Stimulated activated naive CD8-positive, alpha-beta T cell treated with anti-CD3 and anti-CD28 coated beads, Interleukin-15, Interleukin-2, amounts not matched to agents 100 ng/mL and 50 ng/mL, for 24 hours (primary cell): Measurements from ENCODE around the gene SEPHS2.
"Not testable (repeated sequence)": the region's sequence is repeated elsewhere in the genome, so short reads cannot be mapped to it uniquely, and the experiment has no call there.

Experiments
- H3K27ac Mint-ChIP-seq: one replicate; pipeline ENCODE4 v1.8.0; 2021; ENCODE audit warnings: mild to moderate bottlenecking, mixed read lengths
- H3K27me3 Mint-ChIP-seq: one replicate; pipeline ENCODE4 v1.8.0; 2021; ENCODE audit warnings: mixed read lengths
- H3K36me3 Mint-ChIP-seq: one replicate; pipeline ENCODE4 v1.8.0; 2021; ENCODE audit warnings: low read depth, mixed read lengths
- H3K4me1 Mint-ChIP-seq: one replicate; pipeline ENCODE4 v1.8.0; 2021; ENCODE audit warnings: low read depth, mixed read lengths
- H3K4me3 Mint-ChIP-seq: one replicate; pipeline ENCODE4 v1.8.0; 2021; ENCODE audit warnings: mild to moderate bottlenecking, mixed read lengths
- H3K9me3 Mint-ChIP-seq: one replicate; pipeline ENCODE4 v1.8.0; 2021; ENCODE audit warnings: mixed read lengths

SEPHS2 gene

GRCh38 chr16:30474684-30475083, 29.0 kb upstream of the SEPHS2 start:
- peak overlapping the region; percentile 83 for H3K27ac Mint-ChIP-seq
- no peaks in the 10 kb centered on the region for H3K9me3 Mint-ChIP-seq
- H3K4me3 Mint-ChIP-seq: peak overlapping the region; percentile 99
- H3K36me3 Mint-ChIP-seq: peaks cover 39% of the 10 kb centered on the region
- no peaks in the 10 kb centered on the region for H3K27me3 Mint-ChIP-seq
- H3K4me1 Mint-ChIP-seq: peaks cover 82% of the 10 kb centered on the region

- peaks cover 39% of the 10 kb centered on the region for H3K36me3 Mint-ChIP-seq
- H3K9me3 Mint-ChIP-seq: no peaks in the 10 kb centered on the region
- peak overlapping the region; percentile 99 for H3K4me3 Mint-ChIP-seq
- H3K27me3 Mint-ChIP-seq: no peaks in the 10 kb centered on the region
- peaks cover 85% of the 10 kb centered on the region for H3K4me1 Mint-ChIP-seq
- peak overlapping the region; percentile 95 for H3K27ac Mint-ChIP-seq
These were observed 28.4 kb upstream of the SEPHS2 start for GRCh38 chr16:30474074-30474452.

- Mint-ChIP-seq H3K9me3 (no peaks in the 10 kb centered on the region), H3K4me1 (peaks cover 81% of the 10 kb centered on the region), H3K36me3 (peaks cover 34% of the 10 kb centered on the region), H3K4me3 (peak overlapping the region; percentile 99), H3K27ac (peak overlapping the region; percentile 95), H3K27me3 (no peaks in the 10 kb centered on the region)
These were observed 27.8 kb upstream of the SEPHS2 start for GRCh38 chr16:30473231-30474073.

- H3K9me3 Mint-ChIP-seq: no peaks in the 10 kb centered on the region
- H3K27me3 Mint-ChIP-seq: no peaks in the 10 kb centered on the region
- peak within 1 kb of the TSS; percentile 95 for H3K27ac Mint-ChIP-seq
- H3K36me3 Mint-ChIP-seq: peaks cover 29% of the 10 kb centered on the region
- peak within 1 kb of the TSS; percentile 99 for H3K4me3 Mint-ChIP-seq
- peaks cover 84% of the 10 kb centered on the region for H3K4me1 Mint-ChIP-seq
These were observed 26.8 kb upstream of the SEPHS2 start, which contains the start of gene ITGAL for GRCh38 chr16:30472328-30472942. Gene ITGAL, plus strand, starts transcription at chr16:30472742. Its CDS starts 96 bp downstream, at chr16:30472838.

GRCh38 chr16:30470632-30470995, 24.9 kb upstream of the SEPHS2 start:
- H3K36me3 Mint-ChIP-seq: peaks cover 13% of the 10 kb centered on the region
- no peak overlapping the region for H3K4me3 Mint-ChIP-seq
- no peaks in the 10 kb centered on the region for H3K27me3 Mint-ChIP-seq
- H3K4me1 Mint-ChIP-seq: peaks cover 82% of the 10 kb centered on the region
- H3K9me3 Mint-ChIP-seq: no peaks in the 10 kb centered on the region
- H3K27ac Mint-ChIP-seq: peak overlapping the region; percentile 94

GRCh38 chr16:30470170-30470512, 24.5 kb upstream of the SEPHS2 start:
- Mint-ChIP-seq H3K4me3 (no peak overlapping the region), H3K4me1 (peaks cover 79% of the 10 kb centered on the region), H3K9me3 (no peaks in the 10 kb centered on the region), H3K36me3 (peaks cover 9% of the 10 kb centered on the region), H3K27me3 (no peaks in the 10 kb centered on the region), H3K27ac (peak overlapping the region; percentile 94)

- H3K9me3 Mint-ChIP-seq: no peaks in the 10 kb centered on the region
- no peak overlapping the region for H3K4me3 Mint-ChIP-seq
- no peak overlapping the region for H3K27ac Mint-ChIP-seq
- no peaks in the 10 kb centered on the region for H3K36me3 Mint-ChIP-seq
- no peaks in the 10 kb centered on the region for H3K27me3 Mint-ChIP-seq
- H3K4me1 Mint-ChIP-seq: peaks cover 56% of the 10 kb centered on the region
These were observed 18.4 kb upstream of the SEPHS2 start for GRCh38 chr16:30464078-30464477.

GRCh38 chr16:30461426-30461825, 15.8 kb upstream of the SEPHS2 start:
- not testable (repeated sequence) for H3K36me3 Mint-ChIP-seq, H3K4me3 Mint-ChIP-seq, H3K27me3 Mint-ChIP-seq, H3K27ac Mint-ChIP-seq, H3K9me3 Mint-ChIP-seq
- H3K4me1 Mint-ChIP-seq: peaks cover 69% of the 10 kb centered on the region

GRCh38 chr16:30459456-30459855, 13.8 kb upstream of the SEPHS2 start:
- Mint-ChIP-seq H3K27me3 (no peaks in the 10 kb centered on the region), H3K27ac (peak overlapping the region; percentile 94), H3K9me3 (no peaks in the 10 kb centered on the region), H3K4me3 (peak overlapping the region; percentile 68), H3K36me3 (no peaks in the 10 kb centered on the region), H3K4me1 (peaks cover 56% of the 10 kb centered on the region)

GRCh38 chr16:30458561-30459394, 13.1 kb upstream of the SEPHS2 start:
- no peaks in the 10 kb centered on the region for H3K36me3 Mint-ChIP-seq
- peaks cover 56% of the 10 kb centered on the region for H3K4me1 Mint-ChIP-seq
- peak overlapping the region; percentile 68 for H3K4me3 Mint-ChIP-seq
- H3K27me3 Mint-ChIP-seq: no peaks in the 10 kb centered on the region
- H3K27ac Mint-ChIP-seq: peak overlapping the region; percentile 94
- H3K9me3 Mint-ChIP-seq: no peaks in the 10 kb centered on the region

GRCh38 chr16:30457743-30458560, 12.3 kb upstream of the SEPHS2 start:
- Mint-ChIP-seq H3K9me3 (no peaks in the 10 kb centered on the region), H3K4me3 (peak overlapping the region; percentile 68), H3K27me3 (no peaks in the 10 kb centered on the region), H3K4me1 (peaks cover 50% of the 10 kb centered on the region), H3K27ac (peak overlapping the region; percentile 94), H3K36me3 (no peaks in the 10 kb centered on the region)

GRCh38 chr16:30457256-30457655, 11.6 kb upstream of the SEPHS2 start:
- no peaks in the 10 kb centered on the region for H3K36me3 Mint-ChIP-seq
- peaks cover 54% of the 10 kb centered on the region for H3K4me1 Mint-ChIP-seq
- no peaks in the 10 kb centered on the region for H3K27me3 Mint-ChIP-seq
- H3K27ac Mint-ChIP-seq: peak overlapping the region; percentile 55
- no peak overlapping the region for H3K4me3 Mint-ChIP-seq
- no peaks in the 10 kb centered on the region for H3K9me3 Mint-ChIP-seq

- Mint-ChIP-seq H3K27me3 (no peaks in the 10 kb centered on the region), H3K4me3 (no peak overlapping the region), H3K36me3 (no peaks in the 10 kb centered on the region), H3K4me1 (peaks cover 49% of the 10 kb centered on the region), H3K9me3 (no peaks in the 10 kb centered on the region), H3K27ac (peak overlapping the region; percentile 28)
These were observed 10.6 kb upstream of the SEPHS2 start for GRCh38 chr16:30456302-30456701.
